Measurements from ENCODE around the gene TMEM203.

The TMEM203 gene

GRCh38 chr9:137163365-137163715, 42.1 kb downstream of the TMEM203 start:
- peak in 1 of 2 experiments; percentile 43 for DNase-seq

DNA sequence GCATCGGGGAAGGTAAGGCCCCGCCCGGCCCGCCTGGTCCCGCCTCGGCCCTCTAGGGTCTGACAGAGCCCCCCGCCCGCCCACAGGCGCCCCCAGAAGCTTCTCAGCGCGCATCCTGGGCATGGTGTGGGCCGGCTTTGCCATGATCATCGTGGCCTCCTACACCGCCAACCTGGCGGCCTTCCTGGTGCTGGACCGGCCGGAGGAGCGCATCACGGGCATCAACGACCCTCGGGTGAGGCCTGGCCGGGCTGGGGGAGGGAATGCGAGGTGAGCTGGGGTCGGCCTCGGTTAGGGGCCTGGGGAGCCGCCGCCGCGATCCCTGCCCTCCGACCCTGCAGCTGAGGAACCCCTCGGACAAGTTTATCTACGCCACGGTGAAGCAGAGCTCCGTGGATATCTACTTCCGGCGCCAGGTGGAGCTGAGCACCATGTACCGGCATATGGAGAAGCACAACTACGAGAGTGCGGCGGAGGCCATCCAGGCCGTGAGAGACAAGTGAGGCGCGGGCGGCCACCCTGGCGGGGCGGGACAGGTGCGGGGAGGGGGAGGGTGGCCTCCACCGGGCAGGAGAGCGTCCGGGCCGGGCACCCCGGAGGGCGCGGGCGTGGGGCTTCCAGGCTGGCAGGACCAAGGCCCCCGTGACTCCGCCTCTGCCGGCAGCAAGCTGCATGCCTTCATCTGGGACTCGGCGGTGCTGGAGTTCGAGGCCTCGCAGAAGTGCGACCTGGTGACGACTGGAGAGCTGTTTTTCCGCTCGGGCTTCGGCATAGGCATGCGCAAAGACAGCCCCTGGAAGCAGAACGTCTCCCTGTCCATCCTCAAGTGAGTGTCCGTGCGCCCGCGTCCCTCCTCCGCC, 42.7 kb downstream of the TMEM203 start:
- DNase-seq = peak in 1 of 2 experiments; percentile 43

- DNase-seq = no peak
Observed at GRCh38 chr9:137161558-137162486, 43.6 kb downstream of the TMEM203 start.

DNA sequence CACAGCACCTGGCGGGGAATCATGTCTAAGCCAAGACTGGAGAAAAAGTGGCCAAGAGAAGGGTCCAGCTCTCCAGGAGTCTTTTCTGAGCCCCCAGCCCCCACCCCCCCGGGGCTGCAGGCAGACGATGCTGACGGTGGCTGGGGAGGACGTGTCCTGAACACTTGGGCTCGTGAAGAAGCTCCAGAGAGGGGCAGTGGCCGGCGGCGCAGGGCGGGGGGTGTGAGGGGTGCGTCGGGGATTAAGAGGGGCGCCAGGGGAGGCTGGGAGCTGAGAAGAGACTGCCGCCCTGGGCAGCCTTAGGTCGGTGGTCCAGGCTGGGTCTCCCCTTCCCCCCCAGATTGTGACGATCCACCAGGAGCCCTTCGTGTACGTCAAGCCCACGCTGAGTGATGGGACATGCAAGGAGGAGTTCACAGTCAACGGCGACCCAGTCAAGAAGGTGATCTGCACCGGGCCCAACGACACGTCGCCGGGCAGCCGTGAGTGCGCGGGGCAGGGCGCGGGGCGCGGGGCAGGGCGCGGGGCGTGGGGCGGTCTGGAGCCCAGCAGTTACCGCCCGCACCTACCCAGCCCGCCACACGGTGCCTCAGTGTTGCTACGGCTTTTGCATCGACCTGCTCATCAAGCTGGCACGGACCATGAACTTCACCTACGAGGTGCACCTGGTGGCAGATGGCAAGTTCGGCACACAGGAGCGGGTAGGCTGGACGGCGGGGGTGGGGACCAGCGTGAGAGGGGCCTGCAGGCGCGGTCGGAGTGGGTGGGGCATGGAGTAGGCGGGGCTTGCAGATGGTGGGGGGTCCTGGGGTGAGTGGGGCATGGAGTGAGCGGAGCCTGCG, 44.5 kb downstream of the TMEM203 start:
- DNase-seq = no peak

DNA sequence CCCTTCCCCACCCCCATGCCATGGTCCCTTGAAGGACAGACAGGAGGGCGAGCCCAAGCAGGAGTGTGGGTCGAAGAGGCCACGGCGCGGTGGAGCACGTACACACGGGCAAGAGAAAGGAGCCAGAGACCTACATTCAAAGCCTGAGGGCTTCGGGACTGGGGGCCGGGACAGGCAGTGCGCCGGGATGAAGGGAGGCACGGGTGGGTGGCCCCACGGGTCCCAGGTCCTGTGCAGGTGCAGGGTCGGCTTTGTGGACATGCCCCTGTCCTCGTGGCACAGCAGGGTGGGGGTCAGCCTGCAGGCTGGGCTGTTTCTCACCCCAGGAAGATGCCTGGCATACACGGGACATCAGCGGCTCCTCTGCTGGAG, 45.4 kb downstream of the TMEM203 start:
- DNase-seq = no peak

DNA sequence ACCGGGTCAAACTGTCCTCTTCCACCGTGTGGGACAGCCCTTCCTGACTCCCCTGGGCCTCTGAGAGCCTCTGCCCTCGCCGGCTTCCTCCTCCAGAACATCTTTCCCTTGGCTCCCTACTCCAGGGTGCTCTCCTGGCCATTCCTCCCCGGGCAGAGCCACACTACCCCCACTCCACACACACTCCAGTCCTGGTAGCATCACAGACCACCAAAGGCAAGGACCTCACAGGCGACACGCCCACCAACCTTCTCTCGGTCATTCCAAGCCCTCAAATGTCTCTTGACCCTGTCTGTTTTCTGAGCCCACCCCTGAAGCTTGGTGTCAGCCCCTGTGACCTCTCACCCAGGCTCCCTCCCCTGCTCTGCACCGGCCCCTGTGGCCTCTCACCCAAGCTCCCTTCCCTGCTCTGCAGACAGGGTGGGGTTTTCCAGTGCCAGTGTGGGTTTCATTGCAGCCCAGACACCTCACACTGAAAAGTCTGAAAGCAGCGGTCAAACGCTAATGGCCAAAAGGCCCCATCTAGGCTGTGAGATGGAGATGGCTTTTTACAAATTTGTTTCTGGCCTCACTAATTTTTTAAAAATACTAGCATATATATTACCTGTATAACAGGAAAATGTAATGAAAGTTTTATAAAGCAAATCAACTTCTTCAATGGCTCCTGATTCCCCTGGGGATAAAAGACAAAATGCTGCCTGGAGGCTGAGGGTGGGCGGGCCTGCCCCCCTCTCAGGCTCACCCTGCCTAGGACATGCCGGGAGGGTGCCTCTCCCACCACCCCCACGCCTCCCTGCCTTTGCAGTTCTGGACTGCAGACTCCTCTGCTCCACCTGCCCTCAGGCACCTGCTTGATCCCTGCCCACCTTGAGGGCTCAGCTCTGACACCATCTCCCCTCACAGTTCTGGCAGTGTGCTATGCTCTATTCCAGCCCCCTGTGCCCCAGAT, 46.1 kb downstream of the TMEM203 start:
- DNase-seq = no peak

- DNase-seq = no peak
Observed at GRCh38 chr9:137158625-137159024, 46.8 kb downstream of the TMEM203 start.

DNA sequence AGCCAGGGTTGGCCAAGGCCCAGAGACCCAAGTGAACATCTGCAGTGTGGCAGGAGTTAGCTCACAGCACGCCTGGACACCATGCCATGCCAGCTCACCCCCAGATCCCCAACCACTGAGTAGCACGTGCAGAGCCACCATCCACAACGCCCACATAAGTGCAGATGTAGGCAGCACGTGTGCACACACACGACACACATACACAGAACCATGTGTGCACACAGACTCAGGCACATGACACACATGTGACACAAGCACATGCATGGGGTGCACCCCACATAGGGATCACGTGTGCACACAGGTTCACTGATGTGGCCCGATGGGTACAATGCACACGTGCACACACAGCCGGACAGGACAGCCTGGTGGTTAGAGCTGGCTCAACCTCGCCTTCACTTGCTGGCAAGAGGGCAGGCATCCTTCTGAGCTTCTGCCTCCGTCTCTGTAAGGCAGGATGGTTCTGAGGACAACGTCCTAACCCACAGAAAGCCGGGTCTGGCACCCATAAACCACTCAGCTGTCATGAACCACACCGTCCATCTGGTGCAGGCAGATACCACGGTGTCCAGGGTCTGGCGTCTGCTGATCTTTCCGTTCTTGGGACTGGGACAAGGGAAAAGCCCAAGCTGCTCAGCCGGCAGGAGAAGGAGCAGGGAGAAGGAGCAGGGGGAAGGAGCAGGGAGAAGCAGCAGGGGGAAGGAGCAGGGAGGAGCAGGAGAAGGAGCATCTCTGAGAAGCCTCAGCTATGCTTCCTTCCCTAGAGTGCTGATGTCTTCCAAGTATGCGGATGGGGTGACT, 47.6 kb downstream of the TMEM203 start:
- DNase-seq = no peak

DNA sequence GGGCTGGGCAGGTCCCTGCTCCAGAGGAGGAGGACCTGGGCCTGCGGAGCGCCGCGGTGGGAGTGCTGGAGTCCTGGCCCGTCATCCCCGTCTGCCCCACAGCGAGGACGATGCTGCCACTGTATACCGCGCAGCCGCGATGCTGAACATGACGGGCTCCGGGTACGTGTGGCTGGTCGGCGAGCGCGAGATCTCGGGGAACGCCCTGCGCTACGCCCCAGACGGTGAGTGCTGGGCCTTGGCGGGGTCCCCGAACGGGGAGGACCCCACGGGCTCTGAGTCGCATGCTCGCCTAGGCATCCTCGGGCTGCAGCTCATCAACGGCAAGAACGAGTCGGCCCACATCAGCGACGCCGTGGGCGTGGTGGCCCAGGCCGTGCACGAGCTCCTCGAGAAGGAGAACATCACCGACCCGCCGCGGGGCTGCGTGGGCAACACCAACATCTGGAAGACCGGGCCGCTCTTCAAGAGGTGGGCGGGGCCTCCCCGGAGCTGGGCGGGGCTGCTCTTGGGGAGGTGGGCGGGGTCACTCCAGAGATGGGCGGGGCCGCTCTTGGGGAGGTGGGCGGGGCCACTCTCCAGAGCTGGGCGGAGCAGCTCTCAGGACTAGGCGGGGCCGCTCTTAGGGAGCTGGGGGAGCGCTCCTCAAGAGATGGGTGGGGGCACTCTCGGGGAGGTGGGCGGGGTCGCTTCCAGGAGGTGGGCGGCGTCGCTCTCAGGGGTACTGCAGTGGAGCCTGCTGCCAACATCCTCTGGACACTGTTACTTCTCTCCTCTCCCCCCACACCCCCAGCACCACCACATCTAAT, 48.7 kb downstream of the TMEM203 start:
- DNase-seq = peak in 1 of 2 experiments; percentile 23

Data from SW 1271 (cell line).